ENCODE results near the gene SMIM9.

SMIM9 gene

DNA sequence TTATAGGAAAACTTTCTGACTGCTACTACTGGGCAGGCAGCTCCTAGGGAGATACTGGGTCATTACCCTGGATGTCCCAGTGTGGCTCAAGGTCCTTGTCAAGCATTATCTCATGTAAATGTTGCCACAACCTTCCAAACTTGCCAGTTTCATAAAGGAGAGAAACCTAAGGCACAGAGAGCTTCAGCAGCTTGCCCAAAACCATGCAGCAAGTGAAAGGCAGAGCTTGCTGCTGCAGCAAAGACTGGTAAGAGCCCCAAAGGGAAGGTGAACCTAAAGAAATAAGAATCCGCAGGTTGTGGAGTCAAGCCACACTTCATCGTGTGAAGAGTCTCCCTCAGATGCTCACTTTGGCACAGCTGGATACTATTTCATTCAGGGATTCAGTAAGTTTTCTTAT, 31.5 kb downstream of the SMIM9 start:
- Histone ChIP-seq H2AFZ (no peak overlapping the region), H3K4me2 (ENCODE audit: low read length) (no peak overlapping the region), H3K4me3 (ENCODE audit: low read depth, low read length) (no peak overlapping the region), H3K27me3 (ENCODE audit: control insufficient read depth, insufficient read depth, low read length) (no peaks in the 10 kb centered on the region), H3K79me2 (no peaks in the 10 kb centered on the region), H3K36me3 (ENCODE audit: control insufficient read depth, insufficient read depth, low read length) (no peaks in the 10 kb centered on the region), H3K9me3 (ENCODE audit: control insufficient read depth, low read length) (no peaks in the 10 kb centered on the region), H3K9ac (no peak overlapping the region), H3K4me1 (no peaks in the 10 kb centered on the region), H3K27ac (no peak overlapping the region)
- TF ChIP-seq, protein P1, sequence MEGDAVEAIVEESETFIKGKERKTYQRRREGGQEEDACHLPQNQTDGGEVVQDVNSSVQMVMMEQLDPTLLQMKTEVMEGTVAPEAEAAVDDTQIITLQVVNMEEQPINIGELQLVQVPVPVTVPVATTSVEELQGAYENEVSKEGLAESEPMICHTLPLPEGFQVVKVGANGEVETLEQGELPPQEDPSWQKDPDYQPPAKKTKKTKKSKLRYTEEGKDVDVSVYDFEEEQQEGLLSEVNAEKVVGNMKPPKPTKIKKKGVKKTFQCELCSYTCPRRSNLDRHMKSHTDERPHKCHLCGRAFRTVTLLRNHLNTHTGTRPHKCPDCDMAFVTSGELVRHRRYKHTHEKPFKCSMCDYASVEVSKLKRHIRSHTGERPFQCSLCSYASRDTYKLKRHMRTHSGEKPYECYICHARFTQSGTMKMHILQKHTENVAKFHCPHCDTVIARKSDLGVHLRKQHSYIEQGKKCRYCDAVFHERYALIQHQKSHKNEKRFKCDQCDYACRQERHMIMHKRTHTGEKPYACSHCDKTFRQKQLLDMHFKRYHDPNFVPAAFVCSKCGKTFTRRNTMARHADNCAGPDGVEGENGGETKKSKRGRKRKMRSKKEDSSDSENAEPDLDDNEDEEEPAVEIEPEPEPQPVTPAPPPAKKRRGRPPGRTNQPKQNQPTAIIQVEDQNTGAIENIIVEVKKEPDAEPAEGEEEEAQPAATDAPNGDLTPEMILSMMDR (IDR thresholded peaks at IDR 0.05), result no peak

DNA sequence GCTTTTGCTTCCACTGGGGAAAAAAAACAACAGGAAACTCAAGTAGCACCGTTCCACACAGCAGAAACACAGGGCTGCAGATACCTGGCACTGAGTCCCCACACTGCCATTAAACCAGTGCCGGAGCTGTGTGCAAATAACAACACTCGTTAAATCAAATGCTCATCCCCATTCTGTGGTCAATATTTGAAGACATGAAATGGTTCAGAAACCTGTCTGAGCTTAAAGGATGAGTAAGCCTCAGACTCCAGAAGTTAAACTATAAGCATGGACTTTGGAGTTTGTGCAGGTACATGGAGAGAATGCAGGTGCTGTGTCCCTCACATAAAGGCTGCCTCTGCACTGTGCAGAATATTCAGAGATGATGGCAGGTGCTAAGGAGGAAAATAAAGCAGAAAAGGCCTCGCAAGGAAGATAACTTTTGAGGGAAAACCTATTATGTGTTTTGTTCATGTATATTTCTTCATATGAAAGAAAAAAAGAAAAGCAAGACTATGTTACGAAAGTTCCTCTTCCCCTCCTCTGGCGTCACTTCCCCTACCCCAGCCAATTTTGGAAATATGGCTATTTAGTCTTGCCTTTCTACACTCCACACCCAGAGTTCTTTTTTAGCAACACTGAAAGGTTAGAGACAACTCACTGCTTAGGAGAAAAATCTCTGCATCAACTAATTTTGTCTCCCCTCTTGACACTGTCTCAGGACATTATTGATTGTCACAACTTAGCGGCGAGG, 33.8 kb downstream of the SMIM9 start:
- Histone ChIP-seq H3K27ac (no peak overlapping the region), H3K79me2 (no peaks in the 10 kb centered on the region), H3K36me3 (ENCODE audit: control insufficient read depth, insufficient read depth, low read length) (no peaks in the 10 kb centered on the region), H3K27me3 (ENCODE audit: control insufficient read depth, insufficient read depth, low read length) (no peaks in the 10 kb centered on the region), H3K4me1 (no peaks in the 10 kb centered on the region), H3K4me2 (ENCODE audit: low read length) (no peak overlapping the region), H3K4me3 (ENCODE audit: low read depth, low read length) (no peak overlapping the region), H2AFZ (no peak overlapping the region), H3K9me3 (ENCODE audit: control insufficient read depth, low read length) (no peaks in the 10 kb centered on the region), H3K9ac (no peak overlapping the region)
- TF ChIP-seq, protein P1 (IDR thresholded peaks at IDR 0.05), result no peak

DNA sequence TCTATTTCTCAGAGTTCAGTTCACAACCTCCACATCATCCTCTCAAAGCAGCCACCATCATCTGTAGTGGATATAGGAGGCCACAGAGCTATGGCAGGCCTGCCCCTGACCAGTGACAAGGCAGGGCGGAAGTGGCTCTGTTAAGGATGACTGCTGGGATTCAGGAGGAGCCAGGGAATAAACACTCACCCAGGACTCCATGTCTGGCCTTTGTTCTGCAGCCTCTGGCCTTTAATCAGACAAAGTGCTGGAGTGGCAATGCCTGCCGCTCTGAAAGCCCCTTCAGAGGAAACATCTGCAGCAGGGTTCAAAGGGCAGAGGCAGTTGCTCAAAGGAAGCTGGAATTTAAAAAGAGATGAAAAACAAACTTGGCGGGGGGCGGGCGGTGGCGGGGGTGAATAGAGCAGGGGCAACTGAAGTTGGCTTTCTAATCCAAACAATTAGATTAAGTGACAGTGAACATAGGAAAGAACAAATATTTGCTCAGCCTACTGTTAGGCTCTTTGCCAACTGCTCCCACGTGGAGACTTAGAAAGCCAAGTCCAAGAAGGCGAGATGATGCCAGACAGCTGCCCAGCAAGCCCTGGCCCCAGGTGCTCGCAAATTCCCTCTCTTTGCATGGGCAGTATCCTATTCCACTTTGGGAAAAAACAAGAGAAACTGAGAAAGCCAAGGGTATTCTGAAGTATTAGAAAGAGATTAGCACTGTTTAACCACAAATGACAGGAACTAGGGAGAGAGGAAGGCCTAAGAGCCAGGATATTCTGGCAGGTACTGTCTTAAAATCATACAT, 34.7 kb downstream of the SMIM9 start:
- TF ChIP-seq, protein P1 (IDR thresholded peaks at IDR 0.05), result no peak
- H3K4me1 ChIP-seq, result no peaks in the 10 kb centered on the region
- no peak overlapping the region for H3K4me2 ChIP-seq (ENCODE audit: low read length)
- H3K36me3 ChIP-seq (ENCODE audit: control insufficient read depth, insufficient read depth, low read length), result no peaks in the 10 kb centered on the region
- no peak overlapping the region for H2AFZ ChIP-seq
- no peak overlapping the region for H3K4me3 ChIP-seq (ENCODE audit: low read depth, low read length)
- H3K79me2 ChIP-seq, result no peaks in the 10 kb centered on the region
- no peak overlapping the region for H3K27ac ChIP-seq
- H3K27me3 ChIP-seq (ENCODE audit: control insufficient read depth, insufficient read depth, low read length), result no peaks in the 10 kb centered on the region
- no peaks in the 10 kb centered on the region for H3K9me3 ChIP-seq (ENCODE audit: control insufficient read depth, low read length)
- no peak overlapping the region for H3K9ac ChIP-seq

DNA sequence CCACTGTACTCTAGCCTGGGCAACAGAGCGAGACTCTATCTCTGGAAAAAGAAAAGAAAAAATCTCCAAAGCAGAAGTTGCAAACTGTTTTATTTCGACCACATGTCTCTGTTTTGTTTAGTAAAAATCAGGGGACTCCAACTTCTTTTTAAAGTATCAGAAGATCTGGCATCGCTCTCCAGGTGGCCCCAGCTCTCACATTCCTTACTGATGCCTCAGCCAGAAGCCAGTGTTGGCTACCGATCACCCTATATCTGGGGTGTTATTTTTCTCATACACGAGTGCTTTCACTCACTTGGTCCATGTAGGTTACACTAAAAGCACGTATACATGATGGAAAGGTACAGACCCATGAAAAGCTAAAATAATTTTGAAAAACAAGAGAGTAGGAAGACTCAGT, 37.5 kb downstream of the SMIM9 start:
- H3K27ac ChIP-seq, result no peak overlapping the region
- H3K4me3 ChIP-seq (ENCODE audit: low read depth, low read length), result no peak overlapping the region
- TF ChIP-seq, protein P1 (IDR thresholded peaks at IDR 0.05), result no peak
- H3K9ac ChIP-seq, result no peak overlapping the region
- peaks cover 4% of the 10 kb centered on the region for H3K4me1 ChIP-seq
- no peak overlapping the region for H2AFZ ChIP-seq
- no peak overlapping the region for H3K4me2 ChIP-seq (ENCODE audit: low read length)
- no peaks in the 10 kb centered on the region for H3K9me3 ChIP-seq (ENCODE audit: control insufficient read depth, low read length)
- H3K79me2 ChIP-seq, result no peaks in the 10 kb centered on the region
- no peaks in the 10 kb centered on the region for H3K36me3 ChIP-seq (ENCODE audit: control insufficient read depth, insufficient read depth, low read length)
- H3K27me3 ChIP-seq (ENCODE audit: control insufficient read depth, insufficient read depth, low read length), result no peaks in the 10 kb centered on the region
